WTC11 (cell line): ENCODE measurements around the gene CCL23. TPM values are rescaled to one million over a fixed set of nuclear protein-coding genes. Genes with fewer than 3 reads are reported as not detected.

Experiments
- ESRRA ChIP-seq: sonication (generic); formaldehyde crosslinking; IDR thresholded peaks from 2 replicates; pipeline ENCODE4 v1.8.1; 2022; ENCODE audit warnings: mild to moderate bottlenecking, missing genetic modification reagents, borderline replicate concordance
- NR1H2 ChIP-seq: sonication (generic); formaldehyde crosslinking; IDR thresholded peaks from 2 replicates; pipeline ENCODE4 v1.9.0; 2021; ENCODE audit warnings: mild to moderate bottlenecking, moderate library complexity, missing genetic modification reagents
- ZNF121 ChIP-seq: sonication (generic); formaldehyde crosslinking; IDR thresholded peaks from 2 replicates; pipeline ENCODE4 v1.8.0; 2023; ENCODE audit warnings: missing genetic modification reagents
- ZNF423 ChIP-seq: fragments of 250-450 bp; sonication (Bioruptor Pico); IDR thresholded peaks from 2 replicates; pipeline ENCODE4 v2.1.2; 2022; ENCODE audit warnings: mild to moderate bottlenecking, moderate library complexity
- total RNA-seq: library from RNA; stranded (reverse); gene quantifications from 3 replicates; pipeline ENCODE4 v1.2.3, GENCODE V29; 2021
- TF ChIP-seq, protein P1 (sequence below): fragments of 250-450 bp; sonication (Bioruptor Pico); IDR thresholded peaks from 2 replicates; pipeline ENCODE4 v1.9.0; 2021; ENCODE audit warnings: mild to moderate bottlenecking, borderline replicate concordance
- TF ChIP-seq, protein P2 (sequence below): sonication (generic); formaldehyde crosslinking; IDR thresholded peaks from 2 replicates; pipeline ENCODE4 v1.8.0; 2023; ENCODE audit warnings: missing genetic modification reagents, mild to moderate bottlenecking, borderline replicate concordance

CCL23 gene
- total RNA-seq, 1 experiment from 2014 or later: not detected

DNA sequence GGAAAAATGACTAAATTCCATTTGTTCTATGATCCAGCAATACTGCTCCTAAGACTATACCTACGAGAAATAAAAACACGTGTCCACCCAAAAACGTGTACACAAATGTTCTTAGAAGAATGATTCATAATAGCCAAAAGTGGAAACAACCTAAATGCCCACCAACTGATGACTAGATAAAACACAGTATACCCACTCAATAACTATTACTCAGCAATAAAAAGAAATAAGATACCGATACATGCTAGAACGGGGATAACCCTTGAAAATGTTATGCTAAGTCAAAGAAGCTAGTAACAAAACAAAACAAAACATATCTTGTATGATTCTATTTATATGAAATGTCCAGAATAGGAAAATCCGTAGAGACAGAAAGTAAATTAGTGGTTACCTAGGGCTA, 54.1 kb downstream of the CCL23 start (continued):
- TF ChIP-seq, protein P1, sequence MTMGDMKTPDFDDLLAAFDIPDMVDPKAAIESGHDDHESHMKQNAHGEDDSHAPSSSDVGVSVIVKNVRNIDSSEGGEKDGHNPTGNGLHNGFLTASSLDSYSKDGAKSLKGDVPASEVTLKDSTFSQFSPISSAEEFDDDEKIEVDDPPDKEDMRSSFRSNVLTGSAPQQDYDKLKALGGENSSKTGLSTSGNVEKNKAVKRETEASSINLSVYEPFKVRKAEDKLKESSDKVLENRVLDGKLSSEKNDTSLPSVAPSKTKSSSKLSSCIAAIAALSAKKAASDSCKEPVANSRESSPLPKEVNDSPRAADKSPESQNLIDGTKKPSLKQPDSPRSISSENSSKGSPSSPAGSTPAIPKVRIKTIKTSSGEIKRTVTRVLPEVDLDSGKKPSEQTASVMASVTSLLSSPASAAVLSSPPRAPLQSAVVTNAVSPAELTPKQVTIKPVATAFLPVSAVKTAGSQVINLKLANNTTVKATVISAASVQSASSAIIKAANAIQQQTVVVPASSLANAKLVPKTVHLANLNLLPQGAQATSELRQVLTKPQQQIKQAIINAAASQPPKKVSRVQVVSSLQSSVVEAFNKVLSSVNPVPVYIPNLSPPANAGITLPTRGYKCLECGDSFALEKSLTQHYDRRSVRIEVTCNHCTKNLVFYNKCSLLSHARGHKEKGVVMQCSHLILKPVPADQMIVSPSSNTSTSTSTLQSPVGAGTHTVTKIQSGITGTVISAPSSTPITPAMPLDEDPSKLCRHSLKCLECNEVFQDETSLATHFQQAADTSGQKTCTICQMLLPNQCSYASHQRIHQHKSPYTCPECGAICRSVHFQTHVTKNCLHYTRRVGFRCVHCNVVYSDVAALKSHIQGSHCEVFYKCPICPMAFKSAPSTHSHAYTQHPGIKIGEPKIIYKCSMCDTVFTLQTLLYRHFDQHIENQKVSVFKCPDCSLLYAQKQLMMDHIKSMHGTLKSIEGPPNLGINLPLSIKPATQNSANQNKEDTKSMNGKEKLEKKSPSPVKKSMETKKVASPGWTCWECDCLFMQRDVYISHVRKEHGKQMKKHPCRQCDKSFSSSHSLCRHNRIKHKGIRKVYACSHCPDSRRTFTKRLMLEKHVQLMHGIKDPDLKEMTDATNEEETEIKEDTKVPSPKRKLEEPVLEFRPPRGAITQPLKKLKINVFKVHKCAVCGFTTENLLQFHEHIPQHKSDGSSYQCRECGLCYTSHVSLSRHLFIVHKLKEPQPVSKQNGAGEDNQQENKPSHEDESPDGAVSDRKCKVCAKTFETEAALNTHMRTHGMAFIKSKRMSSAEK (CRISPR knock-in tag): no peak
- no peak for TF ChIP-seq ZNF423
- TF ChIP-seq, protein P2, sequence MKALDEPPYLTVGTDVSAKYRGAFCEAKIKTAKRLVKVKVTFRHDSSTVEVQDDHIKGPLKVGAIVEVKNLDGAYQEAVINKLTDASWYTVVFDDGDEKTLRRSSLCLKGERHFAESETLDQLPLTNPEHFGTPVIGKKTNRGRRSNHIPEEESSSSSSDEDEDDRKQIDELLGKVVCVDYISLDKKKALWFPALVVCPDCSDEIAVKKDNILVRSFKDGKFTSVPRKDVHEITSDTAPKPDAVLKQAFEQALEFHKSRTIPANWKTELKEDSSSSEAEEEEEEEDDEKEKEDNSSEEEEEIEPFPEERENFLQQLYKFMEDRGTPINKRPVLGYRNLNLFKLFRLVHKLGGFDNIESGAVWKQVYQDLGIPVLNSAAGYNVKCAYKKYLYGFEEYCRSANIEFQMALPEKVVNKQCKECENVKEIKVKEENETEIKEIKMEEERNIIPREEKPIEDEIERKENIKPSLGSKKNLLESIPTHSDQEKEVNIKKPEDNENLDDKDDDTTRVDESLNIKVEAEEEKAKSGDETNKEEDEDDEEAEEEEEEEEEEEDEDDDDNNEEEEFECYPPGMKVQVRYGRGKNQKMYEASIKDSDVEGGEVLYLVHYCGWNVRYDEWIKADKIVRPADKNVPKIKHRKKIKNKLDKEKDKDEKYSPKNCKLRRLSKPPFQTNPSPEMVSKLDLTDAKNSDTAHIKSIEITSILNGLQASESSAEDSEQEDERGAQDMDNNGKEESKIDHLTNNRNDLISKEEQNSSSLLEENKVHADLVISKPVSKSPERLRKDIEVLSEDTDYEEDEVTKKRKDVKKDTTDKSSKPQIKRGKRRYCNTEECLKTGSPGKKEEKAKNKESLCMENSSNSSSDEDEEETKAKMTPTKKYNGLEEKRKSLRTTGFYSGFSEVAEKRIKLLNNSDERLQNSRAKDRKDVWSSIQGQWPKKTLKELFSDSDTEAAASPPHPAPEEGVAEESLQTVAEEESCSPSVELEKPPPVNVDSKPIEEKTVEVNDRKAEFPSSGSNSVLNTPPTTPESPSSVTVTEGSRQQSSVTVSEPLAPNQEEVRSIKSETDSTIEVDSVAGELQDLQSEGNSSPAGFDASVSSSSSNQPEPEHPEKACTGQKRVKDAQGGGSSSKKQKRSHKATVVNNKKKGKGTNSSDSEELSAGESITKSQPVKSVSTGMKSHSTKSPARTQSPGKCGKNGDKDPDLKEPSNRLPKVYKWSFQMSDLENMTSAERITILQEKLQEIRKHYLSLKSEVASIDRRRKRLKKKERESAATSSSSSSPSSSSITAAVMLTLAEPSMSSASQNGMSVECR: no peak
- TF ChIP-seq NR1H2 (CRISPR knock-in tag): no peak
- no peak for TF ChIP-seq ZNF121 (CRISPR knock-in tag)
- no peak for TF ChIP-seq ESRRA (CRISPR knock-in tag)

Other genes starting within 250 kb of the CCL23 start
- 0.22 TPM in 1 of 3 replicates, not detected in the others for gene MMP28, start 222.3 kb downstream of the CCL23 start, total RNA-seq
- 273 to 322 TPM (median 316 TPM) in 3 replicates for gene TAF15, start 208.5 kb downstream of the CCL23 start, total RNA-seq
- gene HEATR9, start 149.1 kb downstream of the CCL23 start, total RNA-seq: not detected in 3 replicates
- gene CCL5, start 137.6 kb downstream of the CCL23 start, total RNA-seq: 0.17 to 0.37 TPM (median 0.27 TPM) in 3 replicates
- gene RDM1, start 87.2 kb downstream of the CCL23 start, total RNA-seq: 4.7 to 6.4 TPM (median 5.2 TPM) in 3 replicates
- gene LYZL6, start 74.3 kb downstream of the CCL23 start, total RNA-seq: not detected in 3 replicates
- gene CCL16, start 36.5 kb downstream of the CCL23 start, total RNA-seq: not detected in 3 replicates
- not detected in 3 replicates for gene CCL14, start 31.2 kb downstream of the CCL23 start, total RNA-seq
- not detected in 3 replicates for gene CCL15, start 16.4 kb downstream of the CCL23 start, total RNA-seq
- gene CCL18, start 46.3 kb upstream of the CCL23 start, total RNA-seq: not detected in 3 replicates
- gene CCL3, start 72.2 kb upstream of the CCL23 start, total RNA-seq: 0.44 to 0.72 TPM (median 0.55 TPM) in 3 replicates
- gene CCL4, start 85.9 kb upstream of the CCL23 start, total RNA-seq: 0.37 to 1.2 TPM (median 0.48 TPM) in 3 replicates
- 6.3 to 7.9 TPM (median 7.7 TPM) in 3 replicates for gene TBC1D3B, start 158.7 kb upstream of the CCL23 start, total RNA-seq
- gene CCL3L1, start 178.8 kb upstream of the CCL23 start, total RNA-seq: not detected in 3 replicates
- 0.32 TPM in 1 of 3 replicates, not detected in the others for gene CCL4L2, start 193.1 kb upstream of the CCL23 start, total RNA-seq
- 0.27 to 0.53 TPM (median 0.39 TPM) in 3 replicates for gene TBC1D3I, start 246.6 kb upstream of the CCL23 start, total RNA-seq